Activated CD4-positive, alpha-beta T cell treated with anti-CD3 and anti-CD28 coated beads for 36 hours (primary cell): Measurements from ENCODE around the gene UMAD1. TPM values are rescaled to one million over a fixed set of nuclear protein-coding genes. Genes with fewer than 3 reads are reported as not detected.

Experiments
- ATAC-seq: fragments of 200-7000 bp; cut with Tn5 transposase; one replicate; pipeline ENCODE4 v1.10.0; 2021; ENCODE audit warnings: mild to moderate bottlenecking, moderate library complexity
- CTCF ChIA-PET: fragments of 350-600 bp; sonication (Branson Sonifier 250); formaldehyde crosslinking; loops from one replicate; lab custom pipeline; 2021; ENCODE audit warnings: antibody characterized with exemption; lab: Charles Lee
- POLR2A ChIA-PET: fragments of 350-600 bp; sonication (Branson Sonifier 250); formaldehyde crosslinking; loops from one replicate; lab custom pipeline; 2021; ENCODE audit warnings: antibody characterized with exemption, inconsistent platforms; lab: Charles Lee
- DNase-seq: peaks from one replicate; pipeline ENCODE4 v3.0.0-alpha.2; 2020
- H3K27ac Mint-ChIP-seq: one replicate; pipeline ENCODE4 v1.8.0; 2021; ENCODE audit warnings: mixed read lengths
- H3K27me3 Mint-ChIP-seq: one replicate; pipeline ENCODE4 v1.8.0; 2021; ENCODE audit warnings: mixed read lengths
- H3K36me3 Mint-ChIP-seq: one replicate; pipeline ENCODE4 v1.8.0; 2021; ENCODE audit warnings: low read depth, mixed read lengths
- H3K4me1 Mint-ChIP-seq: one replicate; pipeline ENCODE4 v1.8.0; 2021; ENCODE audit warnings: mixed read lengths
- H3K4me3 Mint-ChIP-seq: one replicate; pipeline ENCODE4 v1.8.0; 2021; ENCODE audit warnings: mild to moderate bottlenecking, moderate library complexity, mixed read lengths
- H3K9me3 Mint-ChIP-seq: one replicate; pipeline ENCODE4 v1.8.0; 2021; ENCODE audit warnings: low read depth, mixed read lengths
- intact Hi-C, 2 experiments: fragments of 100-400 bp; cut with DNase I in 1 of 2; cut with micrococcal nuclease in 1 of 2; formaldehyde crosslinking; loops; one replicate each; pipeline versions ENCODE4 v1.14.2 to v1.15.1; 2022 to 2024; cut with DNase I, micrococcal nuclease
- total RNA-seq, 2 experiments: library from RNA; stranded (reverse); gene quantifications; one replicate each; pipeline ENCODE4 v1.2.3, GENCODE V29; 2021

Gene UMAD1
- total RNA-seq, 2 experiments from 2014 or later = 13.1 to 14.5 TPM

DNA sequence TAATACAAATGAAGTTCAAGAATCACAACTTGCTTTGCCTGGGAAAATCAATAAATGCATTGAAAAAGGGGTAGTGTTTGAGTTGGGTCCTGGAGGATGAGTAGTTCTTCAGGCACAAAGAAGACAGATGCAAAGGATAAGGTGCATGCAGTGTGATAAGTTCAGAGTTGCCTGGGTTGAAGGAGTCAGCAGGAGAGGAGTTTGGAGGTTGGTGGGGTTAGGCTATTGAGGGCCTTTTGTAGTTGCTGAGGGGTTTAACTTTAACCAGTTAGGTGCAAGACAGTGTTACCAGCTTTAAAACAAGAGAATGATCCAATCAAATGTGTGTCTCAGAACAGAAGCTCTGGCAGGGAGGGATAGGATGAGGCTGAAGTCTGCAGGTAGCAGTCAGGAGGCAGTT is 283.8 kb downstream of the UMAD1 start:
- DNase-seq = no peak
- no peak overlapping the region for H3K27ac Mint-ChIP-seq
- H3K4me1 Mint-ChIP-seq = peaks cover 34% of the 10 kb centered on the region
- no peak overlapping the region for H3K4me3 Mint-ChIP-seq
- no peaks in the 10 kb centered on the region for H3K36me3 Mint-ChIP-seq
- intact Hi-C loops = no loop called here
- H3K27me3 Mint-ChIP-seq = no peaks in the 10 kb centered on the region
- H3K9me3 Mint-ChIP-seq = no peaks in the 10 kb centered on the region
- no peak for ATAC-seq
- CTCF ChIA-PET = interaction anchor here (0.8 to 1.0 kb wide), 2 partner anchors 9 to 29 kb away, joined by 3 read pairs; no protein-coding TSS in a partner anchor
- POLR2A ChIA-PET = no interaction called here

Other genes with a start within 250 kb of the UMAD1 start
- not detected for gene COL28A1, start 104.9 kb upstream of the UMAD1 start, total RNA-seq
- 10 to 100 TPM; 41.7 to 45.7 TPM for gene MIOS, start 73.9 kb upstream of the UMAD1 start, total RNA-seq
- gene RPA3, start 77.9 kb downstream of the UMAD1 start, total RNA-seq = 100 to 1,000 TPM; 109 to 181 TPM